GM12892 (cell line): Measurements from ENCODE around the gene CFAP97.
A peak's percentile ranks its signal among the peaks of the same experiment; 100 is the strongest.
"Not testable (repeated sequence)": the region's sequence is repeated elsewhere in the genome, so short reads cannot be mapped to it uniquely, and the experiment has no call there.

Experiments used
- DNase-seq: peaks from one replicate; pipeline ENCODE4 v3.0.0; 2011; ENCODE audit not compliant: insufficient read length
- FAIRE-seq: peaks from 2 replicates; lab custom pipeline; 2011; peaks lifted over from hg19 to GRCh38; lab: Jason Lieb, UNC
- POLR2A ChIP-seq: IDR thresholded peaks from 2 replicates; pipeline ENCODE4 v1.6.1; 2011; ENCODE audit warnings: low read depth, low read length, control low read depth
- POLR2AphosphoS5 ChIP-seq: IDR thresholded peaks from 2 replicates; pipeline ENCODE4 v1.6.1; 2011; ENCODE audit warnings: low read depth, low read length, control low read depth
- TAF1 ChIP-seq: IDR thresholded peaks from 2 replicates; pipeline ENCODE4 v1.6.1; 2011; ENCODE audit warnings: low read depth, mild to moderate bottlenecking, control low read depth, low read length, borderline replicate concordance

The CFAP97 gene

DNA sequence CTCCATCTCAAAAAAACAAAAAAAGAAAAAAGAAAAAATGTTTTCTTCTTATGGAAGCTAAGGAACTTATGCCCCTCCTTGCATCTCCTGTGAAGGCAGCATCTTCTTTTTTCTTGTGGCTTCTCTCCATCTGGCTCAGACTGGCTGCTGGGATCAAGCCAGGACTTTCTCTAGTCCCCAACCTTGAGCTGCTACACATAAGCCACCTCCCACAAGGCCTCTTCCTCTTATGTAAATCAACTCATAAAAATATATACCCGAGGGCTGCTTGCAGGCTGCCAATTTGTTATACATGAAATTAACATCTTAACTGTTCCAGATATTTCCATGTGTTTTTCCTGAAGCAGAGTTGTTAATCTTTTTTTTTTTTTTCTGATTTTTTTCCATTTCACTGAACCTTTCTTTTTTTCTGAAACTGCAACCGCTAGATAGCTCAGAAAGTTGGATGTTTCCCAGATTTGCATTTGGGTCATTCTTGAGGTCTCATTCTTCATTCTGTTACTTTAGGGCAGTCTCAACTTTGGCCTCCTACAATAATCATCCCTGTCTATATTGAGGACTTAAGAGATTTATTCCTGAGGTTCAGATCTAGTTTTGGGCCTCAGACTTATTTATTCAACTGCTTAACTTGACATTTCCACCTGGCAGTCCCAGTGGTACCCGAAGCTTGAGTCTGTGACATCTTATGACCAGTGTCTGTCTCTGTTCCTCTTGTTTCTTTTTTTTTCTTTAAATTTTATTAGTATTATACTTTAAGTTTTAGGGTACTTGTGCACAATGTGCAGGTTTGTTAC, 15.9 kb upstream of the CFAP97 start:
- TF ChIP-seq POLR2AphosphoS5 (no peak), POLR2A (no peak), TAF1 (no peak)
- FAIRE-seq (peak; percentile 70), DNase-seq (no peak)

DNA sequence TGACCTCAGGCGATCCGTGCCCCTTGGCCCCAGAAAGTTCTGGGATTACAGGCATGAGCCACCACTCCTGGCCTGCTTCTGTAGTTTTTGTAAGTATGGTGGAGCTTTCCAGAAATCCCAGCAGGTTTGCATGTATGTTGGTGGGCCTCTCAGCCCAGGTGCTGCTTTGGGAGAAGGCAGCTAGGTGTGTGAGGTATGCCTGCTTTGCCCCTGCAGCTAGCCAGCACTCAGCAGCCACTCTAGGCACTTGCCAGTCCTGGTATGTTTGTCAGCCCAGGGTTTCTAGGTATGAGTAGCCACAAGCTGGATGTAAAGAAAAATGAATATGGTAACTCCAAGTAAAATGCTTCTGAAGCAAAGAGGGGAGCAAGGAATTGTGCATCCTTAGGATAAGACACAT, 14.5 kb upstream of the CFAP97 start:
- FAIRE-seq: no peak

DNA sequence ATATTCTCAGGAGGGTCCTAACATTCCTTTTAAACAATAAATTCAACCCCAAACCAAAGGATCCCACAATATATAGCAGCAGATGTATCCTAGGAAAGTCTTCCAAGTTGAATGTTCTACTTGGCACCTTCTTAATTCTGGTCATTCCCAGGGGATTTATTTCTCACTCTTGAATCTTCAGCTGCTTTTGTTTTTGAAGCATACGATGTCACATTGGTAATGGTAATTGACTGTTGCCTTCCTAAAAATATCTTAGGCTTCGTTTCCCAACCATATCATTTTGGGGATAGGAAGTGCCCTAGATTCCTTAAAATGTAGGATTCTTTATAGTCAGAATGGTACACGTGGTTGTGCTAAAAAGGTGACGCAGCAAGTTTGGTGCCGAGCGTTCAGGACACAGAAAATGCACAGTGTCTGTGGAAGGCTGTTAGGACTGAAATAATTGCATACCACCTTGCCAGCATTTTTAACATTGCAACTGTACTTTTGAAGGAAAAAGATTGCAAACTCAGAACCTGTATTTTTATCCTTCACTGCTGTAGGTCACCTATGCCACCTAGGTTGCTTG, 13.7 kb upstream of the CFAP97 start:
- TF ChIP-seq POLR2AphosphoS5: no peak
- TF ChIP-seq TAF1: no peak
- no peak for TF ChIP-seq POLR2A
- no peak for DNase-seq
- FAIRE-seq: no peak

More for the DNA sequence above, 14.5 kb upstream of the CFAP97 start:
- TF ChIP-seq POLR2A: no peak
- no peak for TF ChIP-seq TAF1
- TF ChIP-seq POLR2AphosphoS5: no peak
- DNase-seq: no peak

DNA sequence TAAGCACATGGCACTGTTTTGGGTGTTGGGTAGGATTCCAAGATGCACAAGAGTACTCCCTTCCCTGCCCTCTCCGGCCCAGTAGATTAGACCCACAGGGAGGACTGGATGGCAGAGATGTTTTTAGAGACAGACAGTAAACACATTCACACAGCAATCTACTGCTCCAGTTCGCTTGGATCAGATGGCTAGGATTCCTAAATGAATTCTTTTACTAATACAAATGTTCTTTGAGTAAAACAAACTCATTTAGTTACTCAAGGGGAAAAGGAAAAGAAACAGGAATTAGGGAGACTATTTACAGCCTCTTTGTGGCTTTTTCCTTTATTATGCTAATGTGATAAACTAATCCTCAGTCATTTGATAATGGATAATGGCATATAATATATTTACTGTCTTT, 11.5 kb upstream of the CFAP97 start:
- TF ChIP-seq POLR2AphosphoS5: no peak
- no peak for TF ChIP-seq POLR2A
- TF ChIP-seq TAF1: no peak
- FAIRE-seq (no peak), DNase-seq (no peak)

DNA sequence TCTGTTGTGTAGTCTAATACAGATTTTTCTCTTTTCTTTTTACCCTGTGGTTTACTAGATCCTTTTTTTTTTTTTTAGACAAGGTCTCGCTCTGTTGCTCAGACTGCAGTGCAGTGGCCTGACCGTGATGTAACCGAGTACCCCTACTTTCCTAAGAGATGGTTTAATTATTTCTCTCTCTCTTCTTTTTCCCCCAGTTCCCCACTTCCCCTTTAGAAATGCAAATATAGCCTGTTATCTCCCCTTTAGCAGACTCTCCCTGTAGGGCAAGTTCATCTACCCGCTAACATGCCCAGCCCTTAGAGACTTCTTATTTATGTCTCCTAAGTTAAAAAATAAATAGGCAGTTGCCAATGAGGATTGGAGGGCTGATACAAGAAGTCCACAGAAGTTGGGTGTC, 10.1 kb upstream of the CFAP97 start:
- FAIRE-seq (peak; percentile 30), DNase-seq (peak; percentile 41)
- TF ChIP-seq TAF1: no peak
- no peak for TF ChIP-seq POLR2A
- TF ChIP-seq POLR2AphosphoS5: no peak

DNA sequence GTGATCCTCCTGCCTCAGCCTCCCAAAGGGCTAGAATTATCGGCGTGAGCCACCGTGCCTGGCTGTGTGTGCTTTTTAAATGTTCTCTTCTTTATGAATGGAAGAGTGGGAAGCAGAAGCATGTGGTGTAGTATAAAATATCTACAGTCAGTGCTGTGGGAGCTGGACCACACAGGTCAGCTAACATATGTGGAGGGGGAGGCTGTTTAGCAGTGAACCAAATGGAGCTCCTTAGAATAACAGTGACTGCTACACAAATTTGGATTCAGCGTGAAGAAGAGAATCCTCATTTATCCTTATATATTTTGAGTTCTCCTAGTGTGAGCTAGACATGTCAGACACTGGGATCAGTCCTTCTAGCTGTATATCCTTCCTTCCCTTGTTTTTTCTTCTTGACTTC, 8.8 kb upstream of the CFAP97 start:
- DNase-seq (no peak), FAIRE-seq (no peak)
- TF ChIP-seq POLR2A (no peak), POLR2AphosphoS5 (no peak), TAF1 (no peak)

DNA sequence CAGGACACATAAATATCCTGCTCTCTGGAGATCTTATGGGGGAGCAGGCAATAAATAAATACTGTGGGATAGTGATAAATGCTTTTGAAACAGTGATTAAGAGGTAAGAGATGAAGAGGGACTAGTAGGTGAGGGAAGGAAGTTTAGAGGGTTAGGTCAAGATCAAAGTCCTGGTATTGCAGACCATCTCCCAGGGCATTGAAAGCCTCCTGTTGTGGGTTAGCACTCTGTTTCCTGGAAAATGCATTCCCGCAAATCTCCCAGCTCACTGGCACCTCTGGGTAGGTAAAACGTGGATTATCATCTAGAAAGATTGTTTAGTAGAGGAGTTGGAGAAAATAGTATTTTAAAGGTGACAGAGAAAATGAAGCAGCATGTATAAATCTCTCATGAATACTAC, 7.8 kb upstream of the CFAP97 start:
- FAIRE-seq (no peak), DNase-seq (no peak)
- TF ChIP-seq POLR2A (no peak), TAF1 (no peak), POLR2AphosphoS5 (no peak)

DNA sequence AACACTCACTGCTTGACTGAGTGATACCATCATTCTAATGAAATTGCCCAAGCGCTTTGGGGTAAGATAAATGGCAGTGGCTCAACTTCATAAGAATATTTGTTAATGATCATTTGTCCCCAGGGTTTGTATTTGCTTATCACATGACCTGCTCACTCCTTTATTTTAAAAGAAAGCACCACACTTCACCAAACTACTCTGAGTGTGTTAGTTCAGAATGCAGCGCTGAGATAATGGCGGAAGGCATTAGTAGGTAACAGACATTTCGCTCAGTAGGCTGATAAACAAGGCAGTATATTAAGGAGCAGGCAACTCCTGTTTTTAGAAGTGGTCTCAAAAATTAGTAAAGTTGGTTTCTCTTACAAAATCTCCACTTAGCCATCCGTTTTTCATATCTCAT, 7.2 kb upstream of the CFAP97 start:
- DNase-seq (no peak), FAIRE-seq (no peak)
- no peak for TF ChIP-seq TAF1
- no peak for TF ChIP-seq POLR2AphosphoS5
- TF ChIP-seq POLR2A: no peak

DNA sequence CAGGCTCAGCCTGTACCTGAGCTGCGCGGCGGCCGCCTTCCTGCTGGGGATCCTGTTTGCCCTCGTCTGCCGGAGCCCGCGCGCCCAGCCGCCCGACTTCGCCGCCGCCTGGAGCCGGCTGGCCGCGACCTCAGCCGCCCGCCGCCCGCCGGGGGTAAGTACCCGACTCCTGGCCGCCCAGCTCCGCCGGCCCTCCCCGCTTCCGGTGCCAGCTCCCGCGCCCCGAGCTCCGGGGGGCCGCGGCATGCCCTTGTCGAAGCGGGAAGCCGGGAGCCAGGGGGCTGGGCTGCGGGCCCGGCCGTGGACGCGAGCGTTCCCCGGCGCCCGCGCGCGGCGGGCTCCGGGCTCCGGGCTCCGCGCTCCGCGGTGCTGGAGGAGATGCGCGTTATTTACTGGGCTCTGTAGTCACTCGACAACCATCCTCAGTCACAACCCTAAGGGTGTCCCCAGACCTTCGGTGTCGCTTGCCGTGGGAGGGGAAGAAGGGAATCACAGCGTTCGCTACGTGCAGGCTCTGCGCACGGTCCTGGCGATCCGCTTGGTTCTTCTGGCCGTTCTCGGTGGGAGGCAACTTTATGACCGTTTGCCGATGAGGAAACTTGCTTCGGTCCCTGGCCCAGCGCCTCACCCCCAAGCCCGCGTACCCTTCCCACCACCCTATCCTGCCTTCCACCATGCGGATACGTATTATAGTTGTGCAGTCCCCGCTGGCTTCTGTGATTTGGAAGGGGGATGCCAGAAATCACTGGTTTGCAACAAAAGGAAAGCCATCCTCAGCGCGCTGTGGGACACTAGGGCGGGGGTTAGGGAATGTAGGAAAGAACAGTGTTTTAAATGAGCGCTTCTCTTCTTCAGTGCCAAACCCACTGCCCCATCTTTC, 6.5 kb upstream of the CFAP97 start:
- TF ChIP-seq POLR2AphosphoS5 (no peak), POLR2A (peak; percentile 29; the same call in 1 of the 2 replicates), TAF1 (no peak)
- no peak for DNase-seq
- peak; percentile 80 for FAIRE-seq

DNA sequence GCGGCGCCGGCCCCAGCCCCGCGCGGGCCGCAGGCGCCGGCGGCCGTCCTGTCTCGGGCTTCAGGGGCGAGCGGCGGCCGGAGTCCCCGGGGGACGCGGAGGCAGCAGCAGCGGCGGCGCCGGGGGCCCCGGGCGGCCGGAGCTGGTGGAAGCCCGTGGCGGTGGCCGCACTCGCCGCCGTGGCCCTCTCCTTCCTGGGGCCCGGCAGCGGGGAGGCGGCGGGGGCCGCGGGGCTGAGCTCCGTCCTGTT, 6.0 kb upstream of the CFAP97 start:
- not testable (repeated sequence) for FAIRE-seq, DNase-seq

DNA sequence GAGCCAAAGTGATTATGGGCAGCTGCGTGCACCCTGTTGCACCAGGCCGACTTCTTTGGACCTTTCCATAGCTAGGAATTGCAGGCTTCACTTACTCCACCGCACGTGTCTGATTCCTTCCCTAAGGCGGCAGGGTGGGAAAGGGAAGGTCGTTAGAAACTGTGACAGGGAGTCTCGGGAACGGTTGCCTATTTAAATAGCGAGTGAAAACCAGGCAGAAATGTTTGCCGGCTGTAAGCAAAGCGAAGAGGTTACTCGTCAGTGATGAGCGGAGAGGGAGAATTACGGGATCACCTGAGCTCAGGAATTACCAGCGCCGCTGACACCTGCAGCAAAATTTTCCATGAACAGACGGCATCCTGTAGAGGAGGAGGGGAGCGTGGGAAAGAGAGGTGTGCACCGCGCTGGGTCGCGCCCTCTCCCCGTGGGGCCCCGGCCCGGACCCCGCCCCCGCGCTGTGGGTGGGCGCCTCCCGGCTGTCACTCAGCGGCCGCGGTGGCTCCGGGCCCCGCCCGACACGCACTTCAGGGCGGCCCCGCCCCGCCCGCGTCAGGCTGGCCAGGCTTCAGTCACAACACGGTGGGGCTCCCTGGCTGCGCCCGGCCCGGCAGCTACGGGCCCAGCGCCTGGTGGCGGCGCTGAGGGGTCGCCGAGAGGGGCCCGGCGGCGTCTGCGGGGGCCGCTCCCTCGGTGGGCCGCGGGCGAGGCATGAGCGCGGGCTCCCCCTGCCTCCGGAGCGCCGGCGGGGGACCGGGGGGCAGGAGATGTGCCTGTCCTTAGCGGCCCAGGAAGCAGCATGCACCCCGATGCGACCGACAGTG, 5.4 kb upstream of the CFAP97 start, which contains the start of gene SNX25:
Gene SNX25, plus strand, starts transcription at position 568 of the 821 bp plus-strand sequence. Its CDS starts 229 bp downstream, at position 797.
- FAIRE-seq: peak; percentile 96
- 0 out of 2 replicates have a peak, but pooled peaks have one; percentile 63 for TF ChIP-seq TAF1
- peak; percentile 39; the same call in 1 of the 2 replicates for TF ChIP-seq POLR2AphosphoS5
- peak; percentile 84; the same call in 1 of the 2 replicates for TF ChIP-seq POLR2A
- DNase-seq: peak; percentile 72
